Activated naive CD8-positive, alpha-beta T cell treated with anti-CD3 and anti-CD28 coated beads, Interleukin-2, amount 10 ng/mL, durations not matched to agents 7 days and 5 days (primary cell): ENCODE data around the gene TMEM260. TPM values are rescaled to one million over a fixed set of nuclear protein-coding genes. Genes with fewer than 3 reads are reported as not detected.

Experiments
- ATAC-seq: fragments of 150-1000 bp; cut with Tn5 transposase; one replicate; pipeline ENCODE4 v1.10.0; 2021; ENCODE audit warnings: low read depth, moderate library complexity
- POLR2A ChIA-PET: fragments of 350-600 bp; sonication (Branson Sonifier 250); formaldehyde crosslinking; loops from one replicate; lab custom pipeline; 2021; ENCODE audit warnings: antibody characterized with exemption; lab: Charles Lee
- DNase-seq: peaks from one replicate; pipeline ENCODE4 v3.0.0; 2021
- H3K27ac Mint-ChIP-seq: one replicate; pipeline ENCODE4 v1.8.0; 2022; ENCODE audit warnings: mild to moderate bottlenecking, mixed read lengths
- H3K27me3 Mint-ChIP-seq: one replicate; pipeline ENCODE4 v1.8.0; 2022; ENCODE audit warnings: mild to moderate bottlenecking, moderate library complexity, mixed read lengths
- H3K36me3 Mint-ChIP-seq: one replicate; pipeline ENCODE4 v1.8.0; 2021; ENCODE audit warnings: mild to moderate bottlenecking, mixed read lengths
- H3K4me1 Mint-ChIP-seq: one replicate; pipeline ENCODE4 v1.8.0; 2021; ENCODE audit warnings: mixed read lengths
- H3K4me3 Mint-ChIP-seq: one replicate; pipeline ENCODE4 v1.8.0; 2022; ENCODE audit warnings: mild to moderate bottlenecking, moderate library complexity, mixed read lengths
- H3K9me3 Mint-ChIP-seq: one replicate; pipeline ENCODE4 v1.8.0; 2021; ENCODE audit warnings: mixed read lengths
- total RNA-seq, 2 experiments: library from RNA; stranded (reverse); gene quantifications; one replicate each; pipeline ENCODE4 v1.2.3, GENCODE V29; 2021

Gene TMEM260
- total RNA-seq, result 10 to 100 TPM; 23.4 to 26.5 TPM

GRCh38 chr14:56579345-56580220 is at the start of gene TMEM260:
Gene TMEM260, plus strand, starts transcription at chr14:56579798. Its CDS starts 117 bp downstream, at chr14:56579915.
- peak within 1 kb of the TSS; percentile 94 for H3K4me3 Mint-ChIP-seq
- H3K27ac Mint-ChIP-seq, result peak within 1 kb of the TSS; percentile 96
- H3K4me1 Mint-ChIP-seq, result peaks cover 27% of the 10 kb centered on the region
- peaks cover 2% of the 10 kb centered on the region for H3K36me3 Mint-ChIP-seq
- POLR2A ChIA-PET, result interaction anchor here (0.8 to 1.3 kb wide), 4 partner anchors 11 to 690 kb away, joined by 3 to 7 read pairs (median 4); partner anchors contain the start of genes AP5M1 and EXOC5
- ATAC-seq, result peak; percentile 86
- DNase-seq, result peak; percentile 91
- H3K9me3 Mint-ChIP-seq, result no peaks in the 10 kb centered on the region
- H3K27me3 Mint-ChIP-seq, result no peaks in the 10 kb centered on the region

- no peak for ATAC-seq
- POLR2A ChIA-PET, result no interaction called here
- Mint-ChIP-seq H3K27ac (no peak overlapping the region), H3K4me1 (no peaks in the 10 kb centered on the region), H3K4me3 (no peak overlapping the region), H3K9me3 (no peaks in the 10 kb centered on the region), H3K36me3 (no peaks in the 10 kb centered on the region), H3K27me3 (peaks cover 15% of the 10 kb centered on the region)
- no peak for DNase-seq
These were observed 47.1 kb upstream of the TMEM260 start for GRCh38 chr14:56532546-56532945.

DNA sequence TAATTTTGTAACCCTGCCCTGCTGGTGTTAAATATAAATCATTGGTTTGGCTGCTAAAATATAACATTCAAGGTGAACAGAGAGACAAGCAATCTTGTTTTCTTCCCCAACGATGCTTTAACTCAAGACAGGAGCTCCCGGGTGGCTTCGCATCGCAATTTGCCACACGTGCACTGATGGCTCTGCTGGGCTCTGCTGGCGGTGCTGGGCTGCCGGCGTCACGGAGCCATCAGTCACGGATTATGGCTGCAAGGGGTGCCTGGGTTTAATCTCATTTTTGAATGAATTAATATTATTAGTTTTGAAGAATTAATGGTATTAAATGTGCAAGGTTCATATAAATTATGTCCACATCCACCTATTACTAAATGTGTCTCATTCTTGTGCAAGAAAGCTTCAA is 44.9 kb upstream of the TMEM260 start:
- Mint-ChIP-seq H3K4me1 (no peaks in the 10 kb centered on the region), H3K9me3 (no peaks in the 10 kb centered on the region), H3K27ac (no peak overlapping the region), H3K36me3 (no peaks in the 10 kb centered on the region), H3K4me3 (no peak overlapping the region), H3K27me3 (peaks cover 9% of the 10 kb centered on the region)
- ATAC-seq (no peak), DNase-seq (no peak)
- POLR2A ChIA-PET, result no interaction called here

- no peaks in the 10 kb centered on the region for H3K9me3 Mint-ChIP-seq
- no peak overlapping the region for H3K27ac Mint-ChIP-seq
- DNase-seq (no peak), ATAC-seq (no peak)
- H3K4me3 Mint-ChIP-seq, result no peak overlapping the region
- H3K4me1 Mint-ChIP-seq, result no peaks in the 10 kb centered on the region
- POLR2A ChIA-PET, result no interaction called here
- peaks cover 8% of the 10 kb centered on the region for H3K27me3 Mint-ChIP-seq
- no peaks in the 10 kb centered on the region for H3K36me3 Mint-ChIP-seq
These were observed 39.7 kb upstream of the TMEM260 start for GRCh38 chr14:56539862-56540261.

GRCh38 chr14:56543436-56543835 is 36.2 kb upstream of the TMEM260 start:
- peaks cover 7% of the 10 kb centered on the region for H3K27me3 Mint-ChIP-seq
- H3K27ac Mint-ChIP-seq, result no peak overlapping the region
- no peak overlapping the region for H3K4me3 Mint-ChIP-seq
- no peaks in the 10 kb centered on the region for H3K4me1 Mint-ChIP-seq
- H3K9me3 Mint-ChIP-seq, result no peaks in the 10 kb centered on the region
- ATAC-seq, result no peak
- POLR2A ChIA-PET, result no interaction called here
- no peaks in the 10 kb centered on the region for H3K36me3 Mint-ChIP-seq
- DNase-seq, result no peak

DNA sequence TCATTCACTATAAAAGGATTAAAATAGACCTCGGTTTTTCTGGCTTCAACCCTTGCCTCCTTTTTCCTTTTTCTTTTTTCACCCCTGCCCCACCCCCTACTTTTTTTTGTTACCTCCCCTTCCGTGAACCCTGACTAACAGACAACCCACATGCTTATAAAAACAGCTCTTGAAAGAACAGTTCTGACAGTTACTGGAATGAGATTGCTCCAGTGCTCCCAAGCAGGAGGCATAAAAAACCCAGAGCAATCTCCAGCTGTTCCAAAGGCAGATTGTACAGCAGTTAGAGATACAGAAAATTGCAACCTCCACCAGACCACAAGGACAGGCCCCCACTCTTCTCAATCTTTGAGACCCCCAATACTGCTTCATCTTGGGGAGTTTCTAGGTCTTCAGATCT is 29.9 kb upstream of the TMEM260 start:
- DNase-seq (no peak), ATAC-seq (no peak)
- H3K27me3 Mint-ChIP-seq, result peaks cover 26% of the 10 kb centered on the region
- no peak overlapping the region for H3K4me3 Mint-ChIP-seq
- POLR2A ChIA-PET, result no interaction called here
- no peak overlapping the region for H3K27ac Mint-ChIP-seq
- no peaks in the 10 kb centered on the region for H3K9me3 Mint-ChIP-seq
- H3K36me3 Mint-ChIP-seq, result no peaks in the 10 kb centered on the region
- no peaks in the 10 kb centered on the region for H3K4me1 Mint-ChIP-seq

DNA sequence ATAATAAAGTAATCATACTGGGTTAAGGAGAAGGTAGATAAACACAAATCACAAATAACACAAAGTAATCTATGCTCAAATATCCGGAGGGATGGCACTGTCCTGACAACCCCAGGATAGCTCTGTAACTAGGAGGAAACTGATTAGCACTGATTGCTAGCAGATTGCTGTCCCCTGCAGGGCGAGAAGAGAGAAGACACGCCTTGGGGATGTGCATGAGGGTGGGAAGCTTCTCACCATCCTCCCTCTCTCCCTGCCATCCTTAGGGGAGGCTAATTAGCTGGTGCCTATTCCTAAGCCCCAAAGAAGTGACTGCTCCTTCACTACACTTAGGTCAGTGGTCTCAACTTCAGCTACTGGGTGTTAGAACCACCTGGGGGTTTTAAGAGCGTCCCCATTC is 27.0 kb upstream of the TMEM260 start:
- no peaks in the 10 kb centered on the region for H3K36me3 Mint-ChIP-seq
- DNase-seq (no peak), ATAC-seq (no peak)
- POLR2A ChIA-PET, result no interaction called here
- H3K9me3 Mint-ChIP-seq, result no peaks in the 10 kb centered on the region
- no peak overlapping the region for H3K27ac Mint-ChIP-seq
- H3K27me3 Mint-ChIP-seq, result peaks cover 29% of the 10 kb centered on the region
- no peak overlapping the region for H3K4me3 Mint-ChIP-seq
- no peaks in the 10 kb centered on the region for H3K4me1 Mint-ChIP-seq

- Mint-ChIP-seq H3K27me3 (peaks cover 24% of the 10 kb centered on the region), H3K36me3 (no peaks in the 10 kb centered on the region), H3K27ac (no peak overlapping the region), H3K9me3 (no peaks in the 10 kb centered on the region), H3K4me1 (no peaks in the 10 kb centered on the region), H3K4me3 (no peak overlapping the region)
- DNase-seq (no peak), ATAC-seq (no peak)
- POLR2A ChIA-PET, result no interaction called here
These were observed 25.3 kb upstream of the TMEM260 start for GRCh38 chr14:56554301-56554700.

- Mint-ChIP-seq H3K36me3 (no peaks in the 10 kb centered on the region), H3K27me3 (peaks cover 20% of the 10 kb centered on the region), H3K27ac (no peak overlapping the region), H3K4me1 (no peaks in the 10 kb centered on the region), H3K9me3 (no peaks in the 10 kb centered on the region), H3K4me3 (no peak overlapping the region)
- DNase-seq (no peak), ATAC-seq (no peak)
- POLR2A ChIA-PET, result no interaction called here
These were observed 23.6 kb upstream of the TMEM260 start for GRCh38 chr14:56555921-56556570.

GRCh38 chr14:56559182-56559581 is 20.4 kb upstream of the TMEM260 start:
- no peak for ATAC-seq
- peaks cover 23% of the 10 kb centered on the region for H3K27me3 Mint-ChIP-seq
- no peaks in the 10 kb centered on the region for H3K36me3 Mint-ChIP-seq
- H3K9me3 Mint-ChIP-seq, result no peaks in the 10 kb centered on the region
- H3K4me3 Mint-ChIP-seq, result no peak overlapping the region
- no peaks in the 10 kb centered on the region for H3K4me1 Mint-ChIP-seq
- POLR2A ChIA-PET, result interaction anchor here (0.7 kb wide), 1 partner anchor 55 kb away, joined by 5 read pairs; no protein-coding TSS in a partner anchor
- DNase-seq, result no peak
- no peak overlapping the region for H3K27ac Mint-ChIP-seq

DNA sequence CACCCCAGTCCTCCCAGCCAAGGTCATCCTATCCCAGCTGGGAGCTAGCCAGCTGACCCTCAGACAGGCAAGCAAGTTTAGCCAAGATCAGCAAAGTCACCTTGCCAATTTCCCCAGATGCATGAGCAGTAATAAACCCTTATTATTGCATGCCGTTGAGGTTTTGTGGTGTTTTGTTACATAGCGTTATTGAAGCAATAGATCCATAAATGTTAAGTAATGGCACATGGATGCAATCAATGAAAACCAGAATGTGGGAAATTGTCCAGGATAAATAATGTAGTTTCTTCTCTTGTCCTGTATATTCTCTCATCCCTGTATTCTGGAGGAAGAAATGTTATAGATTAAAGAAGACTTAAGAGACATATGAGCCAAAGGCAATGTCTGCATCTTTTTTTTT is 18.0 kb upstream of the TMEM260 start:
- H3K27me3 Mint-ChIP-seq, result peaks cover 20% of the 10 kb centered on the region
- H3K4me3 Mint-ChIP-seq, result no peak overlapping the region

DNA sequence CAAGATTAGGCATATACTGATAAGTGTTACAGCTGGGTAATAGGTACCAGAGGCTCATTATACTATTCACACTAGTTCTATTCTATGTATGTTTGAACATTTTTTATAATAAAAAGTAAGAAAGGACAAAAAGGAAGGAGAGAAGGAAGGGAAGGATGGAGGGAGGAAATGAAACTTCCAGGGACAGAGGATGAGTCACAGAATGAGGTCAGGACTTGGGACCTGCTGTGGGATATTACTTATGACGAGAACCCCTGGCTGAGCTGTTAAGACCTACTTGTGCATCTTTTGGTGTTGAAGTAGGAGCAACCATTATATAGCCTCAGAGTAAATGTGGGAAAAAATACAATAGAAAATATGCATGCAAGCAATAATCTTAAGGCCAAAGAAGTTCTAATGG is 16.7 kb upstream of the TMEM260 start:
- no peak for DNase-seq
- Mint-ChIP-seq H3K36me3 (no peaks in the 10 kb centered on the region), H3K27me3 (peaks cover 26% of the 10 kb centered on the region), H3K9me3 (no peaks in the 10 kb centered on the region), H3K4me1 (no peaks in the 10 kb centered on the region), H3K27ac (no peak overlapping the region), H3K4me3 (no peak overlapping the region)
- POLR2A ChIA-PET, result no interaction called here
- ATAC-seq, result no peak

More for the DNA sequence above, 18.0 kb upstream of the TMEM260 start:
- H3K27ac Mint-ChIP-seq, result no peak overlapping the region
- no peak for DNase-seq
- H3K36me3 Mint-ChIP-seq, result no peaks in the 10 kb centered on the region
- no peaks in the 10 kb centered on the region for H3K4me1 Mint-ChIP-seq
- POLR2A ChIA-PET, result no interaction called here
- no peak for ATAC-seq
- no peaks in the 10 kb centered on the region for H3K9me3 Mint-ChIP-seq

DNA sequence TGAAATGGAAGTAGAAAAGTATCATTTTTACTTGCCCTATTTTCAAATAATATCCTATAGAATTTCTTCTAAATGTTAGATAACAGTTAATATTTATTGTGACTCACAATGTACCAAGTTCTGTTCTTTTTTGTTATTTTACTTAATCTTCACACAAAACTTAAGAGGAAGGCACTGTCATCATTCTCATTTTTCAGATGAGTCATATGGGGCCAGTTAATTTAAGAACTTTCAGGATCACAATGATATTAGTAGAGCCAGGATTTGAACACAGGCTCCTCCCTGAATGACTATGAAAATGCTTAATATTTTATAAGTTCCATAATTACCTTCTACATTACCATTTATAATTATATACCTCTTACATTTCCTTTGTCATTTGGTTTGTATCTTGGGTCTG is 10.4 kb upstream of the TMEM260 start:
- no peaks in the 10 kb centered on the region for H3K9me3 Mint-ChIP-seq
- no peak overlapping the region for H3K27ac Mint-ChIP-seq
- H3K36me3 Mint-ChIP-seq, result no peaks in the 10 kb centered on the region
- POLR2A ChIA-PET, result no interaction called here
- ATAC-seq (no peak), DNase-seq (no peak)
- H3K4me1 Mint-ChIP-seq, result no peaks in the 10 kb centered on the region
- H3K27me3 Mint-ChIP-seq, result peaks cover 19% of the 10 kb centered on the region
- no peak overlapping the region for H3K4me3 Mint-ChIP-seq

DNA sequence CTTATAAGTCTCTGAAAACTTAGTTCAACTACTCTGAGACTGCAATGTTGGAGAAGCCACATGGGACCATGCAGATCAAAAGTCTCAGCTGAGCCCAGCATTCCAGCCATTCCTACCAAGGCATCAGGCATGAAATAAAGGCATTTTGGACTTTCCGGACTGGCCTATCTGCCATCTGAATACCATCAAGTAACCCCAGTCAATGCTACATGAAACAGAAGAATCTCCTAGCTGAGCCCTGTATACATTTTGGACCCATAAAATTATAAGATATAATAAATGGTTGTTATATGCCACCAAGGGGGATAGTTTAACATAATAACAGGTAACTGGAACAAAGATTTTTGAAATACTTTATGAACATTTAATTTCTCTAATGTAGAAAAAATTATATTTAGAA is 9.3 kb upstream of the TMEM260 start:
- Mint-ChIP-seq H3K27ac (no peak overlapping the region), H3K4me3 (no peak overlapping the region), H3K27me3 (peaks cover 16% of the 10 kb centered on the region), H3K4me1 (no peaks in the 10 kb centered on the region), H3K36me3 (no peaks in the 10 kb centered on the region), H3K9me3 (no peaks in the 10 kb centered on the region)
- POLR2A ChIA-PET, result no interaction called here
- DNase-seq (no peak), ATAC-seq (no peak)
